Ovary (tissue), 3 donors: Measurements from ENCODE around the gene CFAP299.

ENCODE experiments used
- EP300 ChIP-seq: sonication (generic); formaldehyde crosslinking; IDR thresholded peaks from one replicate; pipeline ENCODE4 v1.6.1; 2017; ENCODE audit warnings: antibody characterized with exemption
- POLR2A ChIP-seq: fragments of 450-650 bp; IDR thresholded peaks from one replicate; pipeline ENCODE4 v1.6.1; 2017; ENCODE audit warnings: antibody characterized with exemption, mild to moderate bottlenecking, moderate library complexity
- TF ChIP-seq, protein P1 (sequence below), 3 donors: fragments of 450-650 bp in 2 of 3; fragments of 200-600 bp in 1 of 3; IDR thresholded peaks; one replicate each; pipeline versions ENCODE4 v1.5.1 to v1.8.0; 2016 to 2022; ENCODE audit warnings: antibody characterized with exemption in 3 of 3, mild to moderate bottlenecking in 1 of 3
- donor health status: DM: no; HTN: no; CAD: no.

DNA sequence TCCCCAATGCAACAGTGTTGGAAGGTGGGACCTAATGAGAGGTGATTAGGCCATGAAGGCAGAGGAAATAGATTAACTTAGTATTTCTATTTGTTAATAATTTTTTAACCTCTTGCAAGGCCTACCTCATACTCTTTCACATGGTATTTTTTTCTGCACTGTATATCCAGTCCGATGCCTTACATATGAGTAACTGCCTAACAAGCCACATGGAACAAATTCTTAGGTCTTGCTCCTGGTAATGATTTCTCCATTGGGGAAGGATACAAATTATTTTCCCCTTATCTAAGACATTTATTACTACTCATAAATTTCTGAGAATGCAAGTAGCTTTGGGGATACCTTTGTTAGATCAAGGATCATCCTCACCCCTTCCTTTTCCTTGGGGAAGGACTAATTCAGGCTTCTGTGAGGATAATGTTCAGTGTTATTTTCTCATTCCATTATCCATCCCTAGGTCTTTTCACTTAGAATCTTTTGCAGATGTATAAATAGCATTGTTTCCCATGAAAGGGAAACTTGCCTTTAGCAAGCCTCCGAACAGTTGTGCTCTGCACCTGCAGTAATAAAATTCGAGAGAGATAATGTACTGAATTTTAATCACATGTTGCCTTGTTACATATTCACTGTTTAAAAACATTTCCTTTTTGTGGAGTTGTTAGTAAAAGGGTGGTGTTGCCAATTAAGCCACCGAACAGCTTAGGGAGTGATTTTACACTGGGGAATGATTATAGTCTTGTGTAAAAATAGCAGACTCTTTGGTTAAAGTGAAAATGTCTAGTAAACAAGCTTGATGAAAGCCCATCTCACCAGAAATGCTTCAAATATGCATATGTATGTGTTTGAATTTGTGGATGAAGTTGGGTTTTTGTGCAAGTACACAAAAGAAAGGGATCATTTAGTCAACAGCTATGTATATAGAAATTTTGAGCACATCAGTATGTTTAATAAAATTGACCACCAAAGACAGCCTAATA, 89.9 kb downstream of the CFAP299 start:
- TF ChIP-seq, protein P1, sequence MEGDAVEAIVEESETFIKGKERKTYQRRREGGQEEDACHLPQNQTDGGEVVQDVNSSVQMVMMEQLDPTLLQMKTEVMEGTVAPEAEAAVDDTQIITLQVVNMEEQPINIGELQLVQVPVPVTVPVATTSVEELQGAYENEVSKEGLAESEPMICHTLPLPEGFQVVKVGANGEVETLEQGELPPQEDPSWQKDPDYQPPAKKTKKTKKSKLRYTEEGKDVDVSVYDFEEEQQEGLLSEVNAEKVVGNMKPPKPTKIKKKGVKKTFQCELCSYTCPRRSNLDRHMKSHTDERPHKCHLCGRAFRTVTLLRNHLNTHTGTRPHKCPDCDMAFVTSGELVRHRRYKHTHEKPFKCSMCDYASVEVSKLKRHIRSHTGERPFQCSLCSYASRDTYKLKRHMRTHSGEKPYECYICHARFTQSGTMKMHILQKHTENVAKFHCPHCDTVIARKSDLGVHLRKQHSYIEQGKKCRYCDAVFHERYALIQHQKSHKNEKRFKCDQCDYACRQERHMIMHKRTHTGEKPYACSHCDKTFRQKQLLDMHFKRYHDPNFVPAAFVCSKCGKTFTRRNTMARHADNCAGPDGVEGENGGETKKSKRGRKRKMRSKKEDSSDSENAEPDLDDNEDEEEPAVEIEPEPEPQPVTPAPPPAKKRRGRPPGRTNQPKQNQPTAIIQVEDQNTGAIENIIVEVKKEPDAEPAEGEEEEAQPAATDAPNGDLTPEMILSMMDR (IDR thresholded peaks at IDR 0.05): no peak
- TF ChIP-seq POLR2A (no peak), EP300 (no peak)
